ENCODE data around the gene ARHGEF12.

GRCh38 chr11:120375076-120375475 is 38.9 kb downstream of the ARHGEF12 start:
- TF ChIP-seq POLR2A (IDR thresholded peaks at IDR 0.05) = no peak
- no peak for TF ChIP-seq CTCF (IDR thresholded peaks at IDR 0.05)

All from thyroid gland (tissue), 4 donors.